Measurements from ENCODE around the gene GPR17. TPM values are rescaled to one million over a fixed set of nuclear protein-coding genes. Genes with fewer than 3 reads are reported as not detected.
A peak's percentile ranks its signal among the peaks of the same experiment; 100 is the strongest.

GPR17 gene
- total RNA-seq, 4 donors from 2014 or later = not detected

DNA sequence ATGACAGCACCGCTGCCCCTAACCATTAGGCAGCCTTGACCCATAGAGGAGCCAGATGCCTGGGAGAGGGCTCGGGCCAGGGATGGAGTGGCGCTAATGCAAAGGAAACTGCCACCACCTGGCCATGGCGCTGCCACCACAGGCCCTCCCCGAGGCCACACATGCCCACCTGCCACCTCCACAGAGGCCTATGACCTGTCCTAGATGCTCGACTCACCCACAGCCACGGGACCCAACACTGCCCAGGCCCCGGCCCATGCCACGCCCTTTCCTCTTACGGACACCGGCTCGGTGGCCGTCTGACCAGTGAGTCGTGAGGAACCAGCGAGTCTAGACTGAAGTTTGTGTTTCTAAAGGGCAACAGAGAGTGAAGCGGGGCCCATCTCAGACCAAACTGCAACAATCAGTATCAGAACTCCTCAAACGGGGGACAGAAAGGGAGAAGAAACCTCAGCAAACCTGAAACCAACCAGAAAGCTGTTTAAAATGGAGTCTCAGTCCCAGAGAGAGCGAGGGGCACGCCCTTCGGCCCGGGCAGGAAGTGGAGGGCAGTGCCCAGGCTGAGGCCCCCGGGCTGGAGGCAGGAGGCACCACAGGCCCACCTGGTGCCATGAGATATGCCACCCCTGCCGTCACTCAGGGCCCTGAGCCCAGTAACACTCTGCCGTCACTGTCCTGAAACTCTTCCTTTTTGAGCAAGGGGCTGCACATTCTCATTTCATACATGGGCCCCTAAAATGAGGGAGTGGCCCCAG lies 711 bp downstream of the GPR17 start:
- Histone ChIP-seq H3K4me1 (peaks cover 11 to 84% (median 32%) of the 10 kb centered on the region in 3 donors), H3K27me3 (no peaks in the 10 kb centered on the region), H3K9me3 (no peaks in the 10 kb centered on the region), H3K27ac (peak overlapping the region; percentile 27 to 70 (median 60)), H3K36me3 (no peaks in the 10 kb centered on the region), H3K4me3 (no peak overlapping the region)
- no peak for TF ChIP-seq POLR2A (IDR thresholded peaks at IDR 0.05)
- TF ChIP-seq, protein P1, sequence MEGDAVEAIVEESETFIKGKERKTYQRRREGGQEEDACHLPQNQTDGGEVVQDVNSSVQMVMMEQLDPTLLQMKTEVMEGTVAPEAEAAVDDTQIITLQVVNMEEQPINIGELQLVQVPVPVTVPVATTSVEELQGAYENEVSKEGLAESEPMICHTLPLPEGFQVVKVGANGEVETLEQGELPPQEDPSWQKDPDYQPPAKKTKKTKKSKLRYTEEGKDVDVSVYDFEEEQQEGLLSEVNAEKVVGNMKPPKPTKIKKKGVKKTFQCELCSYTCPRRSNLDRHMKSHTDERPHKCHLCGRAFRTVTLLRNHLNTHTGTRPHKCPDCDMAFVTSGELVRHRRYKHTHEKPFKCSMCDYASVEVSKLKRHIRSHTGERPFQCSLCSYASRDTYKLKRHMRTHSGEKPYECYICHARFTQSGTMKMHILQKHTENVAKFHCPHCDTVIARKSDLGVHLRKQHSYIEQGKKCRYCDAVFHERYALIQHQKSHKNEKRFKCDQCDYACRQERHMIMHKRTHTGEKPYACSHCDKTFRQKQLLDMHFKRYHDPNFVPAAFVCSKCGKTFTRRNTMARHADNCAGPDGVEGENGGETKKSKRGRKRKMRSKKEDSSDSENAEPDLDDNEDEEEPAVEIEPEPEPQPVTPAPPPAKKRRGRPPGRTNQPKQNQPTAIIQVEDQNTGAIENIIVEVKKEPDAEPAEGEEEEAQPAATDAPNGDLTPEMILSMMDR (IDR thresholded peaks at IDR 0.05) = no peak
- no peak for DNase-seq
- WGBS, 2 donors = 54 to 82% methylated on average over 9 to 13 of the region's 24 CpGs
- intact Hi-C loops (cut with DNase I) = no loop called here

DNA sequence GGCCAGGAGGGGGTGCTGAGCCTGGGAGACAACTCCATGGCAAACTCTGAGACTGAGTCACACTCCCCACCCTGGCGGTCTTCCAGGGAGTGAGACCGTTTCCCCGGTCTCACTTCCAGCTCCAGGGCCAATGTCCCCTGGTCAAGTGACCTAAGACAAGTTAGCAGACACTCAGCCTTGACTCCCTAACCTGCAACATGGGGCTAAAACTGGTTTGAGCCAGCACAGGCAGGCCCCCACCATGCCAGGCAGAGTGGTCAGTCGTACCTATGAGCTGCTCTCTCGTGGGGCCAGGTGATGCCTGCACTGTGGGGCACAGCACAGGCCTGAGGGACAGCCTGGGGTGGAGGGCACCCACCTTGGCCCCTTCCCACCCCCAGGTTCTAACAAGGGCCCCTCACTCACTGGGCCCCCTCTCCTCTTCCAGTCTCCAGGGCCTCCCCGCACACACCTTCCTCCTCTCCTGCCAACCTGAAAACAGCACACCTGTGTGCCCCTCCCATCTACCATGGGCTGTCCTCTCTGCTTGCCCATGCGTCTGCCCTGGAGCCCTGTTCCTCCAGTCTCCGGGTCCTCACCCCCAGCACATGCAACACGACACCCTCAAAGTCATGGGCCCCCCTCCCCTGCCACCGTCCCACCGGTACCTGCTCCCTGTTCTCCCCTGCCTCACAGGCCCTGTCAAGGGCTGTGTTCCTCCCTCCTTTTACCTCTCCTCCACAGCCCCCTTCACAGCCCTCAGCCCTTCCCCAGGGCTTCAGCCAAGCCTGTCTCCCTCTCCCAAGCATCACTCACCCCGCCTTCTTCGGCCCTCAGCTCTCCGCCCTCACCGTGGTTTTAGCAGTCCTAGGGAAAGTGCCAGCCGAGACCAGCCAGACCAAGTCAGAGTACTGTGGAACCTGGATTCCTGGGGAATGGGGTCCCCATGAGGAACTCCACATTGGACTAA lies 1.6 kb downstream of the GPR17 start:
- no peaks in the 10 kb centered on the region for H3K27me3 ChIP-seq
- no peaks in the 10 kb centered on the region for H3K36me3 ChIP-seq
- TF ChIP-seq, protein P1 (IDR thresholded peaks at IDR 0.05) = no peak
- TF ChIP-seq POLR2A (IDR thresholded peaks at IDR 0.05) = no peak
- H3K4me1 ChIP-seq = peaks cover 11 to 83% (median 32%) of the 10 kb centered on the region in 3 donors
- 52 to 58% methylated on average over 12 to 13 of the region's 16 CpGs for WGBS, 2 donors
- no peak for DNase-seq
- H3K4me3 ChIP-seq = no peak overlapping the region
- peak overlapping the region; percentile 27 to 70 (median 60) for H3K27ac ChIP-seq
- intact Hi-C loops (cut with DNase I) = no loop called here
- H3K9me3 ChIP-seq = no peaks in the 10 kb centered on the region

DNA sequence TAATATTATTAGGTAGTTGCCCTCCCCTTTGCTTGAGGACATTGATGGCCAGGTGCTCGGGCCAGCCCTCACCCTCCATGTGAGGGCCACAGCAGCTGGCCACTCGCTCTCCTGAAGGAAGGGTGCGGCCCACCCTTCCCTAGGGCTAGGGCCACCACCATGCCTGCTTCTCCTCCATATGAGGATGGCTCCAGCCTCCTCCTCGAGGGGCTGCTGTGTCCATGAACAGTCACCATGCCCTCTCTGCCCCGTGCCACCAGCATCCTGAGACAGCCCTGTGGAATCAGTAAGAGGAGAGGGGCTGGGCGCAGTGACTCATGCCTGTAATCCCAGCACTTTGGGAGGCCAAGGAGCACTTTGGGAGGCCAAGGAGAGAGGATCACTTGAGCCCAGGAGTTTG lies 2.4 kb downstream of the GPR17 start:
- WGBS, 2 donors = 83% methylated on average over 3 of the region's 6 CpGs; no CpG with 5 or more reads in 1 of the 2 donors
- intact Hi-C loops (cut with DNase I) = no loop called here
- TF ChIP-seq POLR2A (IDR thresholded peaks at IDR 0.05) = no peak
- TF ChIP-seq, protein P1 (IDR thresholded peaks at IDR 0.05) = no peak
- DNase-seq = no peak
- Histone ChIP-seq H3K4me1 (peaks cover 11 to 86% (median 32%) of the 10 kb centered on the region in 3 donors), H3K36me3 (no peaks in the 10 kb centered on the region), H3K27ac (peak overlapping the region in 3 of 4 donors; percentile 38 to 62 (median 59)), H3K27me3 (no peaks in the 10 kb centered on the region), H3K9me3 (no peaks in the 10 kb centered on the region), H3K4me3 (no peak overlapping the region)

DNA sequence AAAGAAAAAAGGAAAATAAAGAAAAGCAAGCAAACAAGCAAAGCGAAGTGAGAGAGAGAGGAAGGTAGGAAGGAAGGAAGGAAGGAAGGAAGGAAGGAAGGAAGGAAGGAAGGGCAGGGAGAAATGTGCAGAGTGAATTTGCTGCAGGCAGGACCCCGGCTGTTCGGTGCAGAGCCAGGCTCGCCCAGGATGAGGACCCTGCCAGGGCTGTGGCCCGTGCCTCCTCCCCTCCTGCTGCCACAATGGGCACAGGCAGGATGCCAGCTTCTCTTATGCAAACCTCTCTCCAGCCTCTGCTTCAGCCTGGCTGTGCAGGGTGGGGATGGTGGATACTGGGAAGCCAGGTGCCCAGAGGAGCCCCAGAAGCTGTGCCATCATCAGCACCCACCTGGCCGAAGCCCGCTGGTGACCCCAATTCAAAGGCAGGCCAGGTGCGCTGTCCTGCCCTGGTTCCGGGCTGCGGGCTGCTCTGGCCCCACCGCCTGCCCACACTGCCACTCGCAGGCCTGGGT lies 3.2 kb downstream of the GPR17 start:
- no peaks in the 10 kb centered on the region for H3K27me3 ChIP-seq
- no peaks in the 10 kb centered on the region for H3K9me3 ChIP-seq
- peaks cover 0 to 3% (median 0%) of the 10 kb centered on the region in 3 donors for H3K36me3 ChIP-seq
- no peak overlapping the region for H3K4me3 ChIP-seq
- H3K27ac ChIP-seq = peak overlapping the region in 3 of 4 donors; percentile 36 to 66 (median 54)
- 43 to 51% methylated on average over 5 to 8 of the region's 12 CpGs for WGBS, 2 donors
- intact Hi-C loops (cut with DNase I) = no loop called here
- TF ChIP-seq, protein P1 (IDR thresholded peaks at IDR 0.05) = no peak
- no peak for TF ChIP-seq POLR2A (IDR thresholded peaks at IDR 0.05)
- DNase-seq = no peak
- peaks cover 11 to 82% (median 32%) of the 10 kb centered on the region in 3 donors for H3K4me1 ChIP-seq

Measured in esophagus squamous epithelium (tissue), 5 donors.